ENCODE results near the gene GYPC.

The GYPC gene

DNA sequence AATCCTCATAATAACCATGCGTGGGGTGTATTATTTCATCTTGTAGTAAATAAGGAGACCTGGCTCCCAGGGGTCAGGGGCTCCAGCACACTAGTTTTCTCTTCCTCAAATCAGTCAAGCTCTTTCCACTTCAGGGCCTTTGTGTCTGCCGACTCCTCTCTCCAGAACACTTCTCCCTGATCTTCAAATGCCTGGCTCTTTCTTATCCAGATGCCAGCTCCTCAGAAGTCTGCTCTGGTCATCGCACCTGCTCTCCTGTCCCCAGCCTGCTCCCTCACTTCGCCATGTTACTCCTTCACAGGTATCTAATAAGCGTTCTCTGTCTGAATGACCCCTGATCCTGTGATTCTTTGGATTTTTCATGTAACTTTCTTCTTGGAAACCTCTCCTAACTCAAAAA lies 62.0 kb downstream of the GYPC start:
- in situ Hi-C loops (cut with MboI; ENCODE audit: low pct_unique_long_range_greater_than_20kb, low sequenced_read_pairs), result no loop called here

DNA sequence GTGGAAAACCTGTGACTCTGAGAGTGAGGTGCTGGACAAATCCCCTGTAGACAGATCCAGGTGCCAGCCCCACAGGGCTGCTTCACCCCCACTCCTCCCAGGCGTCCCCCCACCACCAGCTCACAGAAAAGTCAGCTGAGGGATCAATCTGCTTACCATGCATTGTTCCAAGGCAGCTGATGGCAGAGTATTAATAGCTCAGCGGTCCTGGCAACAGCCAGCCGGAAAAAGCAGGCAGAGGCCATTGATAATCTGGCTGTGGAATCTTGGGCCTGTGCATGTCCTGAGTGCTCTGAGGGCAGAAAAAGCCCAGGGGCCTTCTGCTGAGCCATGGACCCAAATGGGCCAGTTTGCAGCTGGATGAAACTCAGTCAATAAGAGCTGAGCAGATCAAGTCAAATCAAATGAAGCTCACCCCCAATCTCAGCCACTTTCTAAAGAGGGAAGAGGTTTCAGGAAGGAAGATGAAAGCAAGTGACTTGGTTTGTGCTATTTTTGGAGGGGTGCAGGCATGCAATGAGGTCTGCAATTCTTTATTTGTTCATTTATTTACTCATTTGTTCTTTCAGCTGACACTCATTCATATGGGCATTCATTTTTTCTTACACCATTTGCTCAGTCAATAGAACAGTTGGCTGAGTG lies 63.4 kb downstream of the GYPC start:
- in situ Hi-C loops (cut with MboI; ENCODE audit: low pct_unique_long_range_greater_than_20kb, low sequenced_read_pairs), result no loop called here
- DNase-seq, result no peak

More for the DNA sequence above, 62.0 kb downstream of the GYPC start:
- no peak for DNase-seq

GRCh38 chr2:126719833-126720351 lies 63.9 kb downstream of the GYPC start:
- DNase-seq, result no peak
- in situ Hi-C loops (cut with MboI; ENCODE audit: low pct_unique_long_range_greater_than_20kb, low sequenced_read_pairs), result no loop called here

DNA sequence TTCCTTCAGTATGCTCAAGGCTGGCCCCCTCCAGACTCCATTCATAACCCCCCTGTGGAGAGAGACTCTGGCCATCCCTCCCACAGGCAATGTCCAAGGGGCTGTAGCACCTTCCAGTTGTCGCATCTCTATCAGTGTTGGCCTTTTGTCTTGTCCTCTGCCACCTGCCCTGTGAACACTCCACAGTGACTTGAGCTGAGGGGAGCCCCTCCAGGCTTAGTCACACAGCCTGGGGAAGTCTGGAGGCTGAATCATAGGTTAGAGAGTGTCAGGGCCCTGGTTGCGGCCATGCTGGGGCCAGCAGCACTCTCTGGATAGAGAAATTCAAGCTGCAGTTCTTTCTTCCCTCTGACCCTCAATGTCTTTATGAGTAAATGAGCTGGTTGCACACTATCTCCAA lies 64.7 kb downstream of the GYPC start:
- DNase-seq, result no peak
- in situ Hi-C loops (cut with MboI; ENCODE audit: low pct_unique_long_range_greater_than_20kb, low sequenced_read_pairs), result no loop called here

DNA sequence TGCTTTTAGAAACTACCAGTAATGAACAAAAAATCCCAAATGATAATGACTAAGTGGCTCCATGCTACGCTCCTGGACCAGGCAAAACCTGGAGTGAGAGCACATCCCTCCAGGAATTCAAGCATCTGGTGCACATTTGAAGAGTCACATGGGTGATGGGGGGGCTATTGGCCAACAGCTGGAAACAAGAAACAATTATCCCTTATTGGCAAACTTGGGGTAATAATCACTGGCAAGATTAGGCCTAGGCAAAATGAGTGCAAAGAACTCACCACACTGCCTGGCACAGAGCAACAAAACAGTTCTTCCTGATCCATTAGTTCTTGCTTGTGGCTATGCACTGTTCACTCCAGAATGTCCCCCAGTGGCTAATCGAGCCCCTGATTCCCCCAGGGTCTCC lies 66.1 kb downstream of the GYPC start:
- in situ Hi-C loops (cut with MboI; ENCODE audit: low pct_unique_long_range_greater_than_20kb, low sequenced_read_pairs), result no loop called here
- DNase-seq, result no peak

DNA sequence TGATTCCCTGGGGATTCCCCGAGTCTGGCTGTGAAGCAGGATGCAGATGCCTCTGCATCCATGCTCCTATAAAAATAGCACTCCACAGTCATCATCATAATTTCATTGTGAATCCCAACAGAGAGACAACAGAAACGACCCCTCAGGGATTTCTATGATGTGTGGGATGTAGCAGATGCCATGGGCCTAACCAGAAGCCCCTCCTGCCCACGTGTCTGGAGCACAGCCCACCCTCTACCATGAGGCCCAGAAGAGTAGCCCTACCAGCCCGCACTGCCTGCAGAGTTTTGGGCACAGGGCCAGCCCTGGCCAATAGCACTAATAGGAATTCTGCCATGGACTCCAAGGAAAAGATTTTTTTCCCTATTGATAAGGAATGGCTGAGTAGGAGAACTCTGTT lies 66.6 kb downstream of the GYPC start:
- no peak for DNase-seq
- in situ Hi-C loops (cut with MboI; ENCODE audit: low pct_unique_long_range_greater_than_20kb, low sequenced_read_pairs), result no loop called here

GRCh38 chr2:126723281-126723815 lies 67.4 kb downstream of the GYPC start:
- in situ Hi-C loops (cut with MboI; ENCODE audit: low pct_unique_long_range_greater_than_20kb, low sequenced_read_pairs), result no loop called here
- DNase-seq, result no peak

DNA sequence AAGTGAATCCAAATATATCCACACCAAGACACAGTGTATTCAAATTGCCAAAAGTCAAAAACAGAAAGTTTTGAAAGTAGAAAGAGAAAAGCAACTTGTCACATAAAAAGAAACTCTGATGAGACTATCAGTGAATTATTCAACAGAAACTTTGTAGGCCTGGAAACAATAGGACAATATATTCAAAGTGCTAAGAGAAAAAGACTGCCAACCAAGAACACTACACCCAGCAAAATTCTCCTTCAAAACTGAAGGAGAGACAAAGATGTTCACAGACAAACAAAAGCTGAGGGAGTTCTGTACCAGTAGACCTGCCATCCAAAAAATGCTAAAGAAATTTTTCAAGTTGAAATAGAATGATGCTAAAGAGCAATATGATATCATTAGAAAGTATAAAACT lies 69.6 kb downstream of the GYPC start:
- in situ Hi-C loops (cut with MboI; ENCODE audit: low pct_unique_long_range_greater_than_20kb, low sequenced_read_pairs), result no loop called here
- DNase-seq, result no peak

GRCh38 chr2:126729896-126730295 lies 73.9 kb downstream of the GYPC start:
- in situ Hi-C loops (cut with MboI; ENCODE audit: low pct_unique_long_range_greater_than_20kb, low sequenced_read_pairs), result no loop called here
- no peak for DNase-seq

DNA sequence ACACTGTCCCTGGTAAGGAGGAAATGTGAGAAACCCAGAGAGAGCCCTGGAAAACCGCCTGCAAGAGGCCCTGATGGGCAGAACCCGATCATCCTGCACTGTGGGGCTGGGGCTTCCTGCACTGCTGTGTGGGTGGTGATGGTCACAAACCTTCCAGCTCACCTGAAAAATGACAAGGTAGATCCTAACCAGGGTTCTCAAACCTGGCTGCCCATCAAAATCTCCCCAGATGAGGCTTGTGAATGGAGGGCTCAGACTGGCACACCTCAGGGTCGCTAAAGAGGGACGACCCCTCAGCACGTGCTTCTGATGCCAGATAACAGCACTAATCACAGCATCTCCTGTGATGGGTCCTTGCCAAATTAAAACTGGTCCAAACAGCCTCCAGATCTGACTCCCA lies 74.7 kb downstream of the GYPC start:
- in situ Hi-C loops (cut with MboI; ENCODE audit: low pct_unique_long_range_greater_than_20kb, low sequenced_read_pairs), result no loop called here
- DNase-seq, result no peak

DNA sequence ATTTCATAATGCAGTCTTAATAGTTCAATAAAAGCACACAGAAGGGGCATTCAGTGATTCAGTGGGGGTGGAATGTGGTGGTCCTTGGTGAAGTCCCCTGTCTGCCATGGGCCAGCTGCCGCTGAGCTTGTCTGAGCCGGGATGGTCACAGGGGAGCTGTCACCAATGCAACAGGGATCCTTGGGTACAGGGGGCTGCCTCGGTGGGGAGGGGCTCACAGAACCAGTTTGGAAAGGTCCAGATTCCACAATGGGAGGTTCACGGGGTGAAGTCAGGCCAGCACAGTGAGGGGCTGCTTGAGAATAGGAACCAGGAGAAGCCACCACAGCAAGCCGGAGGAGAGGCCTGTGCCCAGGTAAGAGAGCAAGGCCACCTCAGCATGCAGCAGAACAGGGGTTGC lies 75.4 kb downstream of the GYPC start:
- no peak for DNase-seq
- in situ Hi-C loops (cut with MboI; ENCODE audit: low pct_unique_long_range_greater_than_20kb, low sequenced_read_pairs), result no loop called here

GRCh38 chr2:126732682-126733245 lies 76.8 kb downstream of the GYPC start:
- DNase-seq, result no peak
- in situ Hi-C loops (cut with MboI; ENCODE audit: low pct_unique_long_range_greater_than_20kb, low sequenced_read_pairs), result no loop called here

GRCh38 chr2:126733795-126734194 lies 77.8 kb downstream of the GYPC start:
- DNase-seq, result no peak
- in situ Hi-C loops (cut with MboI; ENCODE audit: low pct_unique_long_range_greater_than_20kb, low sequenced_read_pairs), result no loop called here

DNA sequence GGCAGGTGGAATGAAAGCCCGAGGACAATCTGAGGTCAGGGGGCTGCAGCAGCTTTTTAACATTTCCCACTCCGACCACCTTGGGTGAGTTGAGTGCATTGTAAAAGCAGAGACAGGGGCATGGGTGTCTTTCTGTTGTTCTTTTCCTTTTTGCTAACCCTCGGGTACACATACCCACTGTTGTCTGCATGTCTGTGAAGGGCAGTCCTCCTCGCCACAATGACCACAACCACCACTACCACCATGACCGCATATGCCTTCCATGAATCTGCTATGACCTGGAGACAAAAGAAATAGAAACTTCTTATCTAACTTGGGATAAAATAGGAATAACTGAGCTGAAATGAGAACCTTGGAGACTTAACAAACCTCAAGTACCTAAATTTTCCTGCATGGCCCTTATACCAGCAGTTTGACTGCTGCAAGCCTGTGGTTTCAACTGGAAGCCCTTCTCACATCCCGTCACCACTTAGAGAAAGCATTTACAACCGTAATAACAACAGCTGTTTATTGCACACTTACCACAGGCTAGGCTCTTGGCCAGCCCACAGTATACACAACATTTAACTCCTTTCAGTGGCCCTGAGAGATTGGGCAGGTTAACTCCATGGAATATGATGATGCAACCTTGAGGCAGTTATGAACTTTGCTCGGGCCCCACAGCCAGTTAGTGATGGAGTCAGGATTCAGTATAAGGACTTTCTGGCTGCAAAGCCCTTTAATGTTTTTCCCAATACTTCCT lies 80.3 kb downstream of the GYPC start:
- in situ Hi-C loops (cut with MboI; ENCODE audit: low pct_unique_long_range_greater_than_20kb, low sequenced_read_pairs), result no loop called here
- DNase-seq, result no peak

DNA sequence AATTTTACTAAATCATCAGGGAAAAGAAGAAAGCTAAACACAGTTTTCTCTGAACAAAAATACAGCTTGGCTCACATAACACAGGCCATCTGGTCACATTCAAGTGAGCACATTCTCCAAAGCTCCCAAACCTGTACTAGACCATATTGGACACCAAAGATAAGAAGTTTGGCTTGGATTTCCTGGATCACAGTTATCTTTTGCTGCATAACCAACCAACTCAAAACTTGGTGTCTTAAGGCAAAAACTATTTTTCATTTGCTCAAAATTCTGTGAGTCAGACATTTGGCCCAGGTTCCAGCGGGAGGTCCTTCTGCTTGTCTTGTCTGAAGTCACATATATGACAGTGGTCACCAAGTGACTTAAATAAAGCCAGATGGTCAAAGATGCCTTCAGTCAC lies 83.2 kb downstream of the GYPC start:
- no peak for DNase-seq
- in situ Hi-C loops (cut with MboI; ENCODE audit: low pct_unique_long_range_greater_than_20kb, low sequenced_read_pairs), result no loop called here

DNA sequence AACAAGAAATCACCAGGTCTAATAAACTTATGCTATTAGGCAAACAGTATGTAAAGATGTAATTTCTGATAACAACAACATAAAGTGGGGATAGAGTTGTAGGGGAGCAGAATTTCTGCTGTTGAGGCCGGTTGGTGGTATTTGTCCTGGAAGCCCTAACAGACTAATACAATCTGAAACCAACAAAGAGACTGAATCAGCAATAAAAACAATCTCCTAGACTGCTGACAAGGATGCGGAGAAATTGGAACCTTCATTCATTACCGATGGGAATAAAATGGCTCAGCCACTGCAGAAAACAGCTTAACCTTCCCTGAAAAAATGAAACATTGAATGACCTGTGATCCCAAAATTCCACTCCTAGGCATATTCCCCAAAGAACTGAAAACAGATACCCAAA lies 88.7 kb downstream of the GYPC start:
- in situ Hi-C loops (cut with MboI; ENCODE audit: low pct_unique_long_range_greater_than_20kb, low sequenced_read_pairs), result no loop called here
- DNase-seq, result no peak

Measured in KBM-7 (cell line).